RPMI7951 (cell line): Measurements from ENCODE around the gene CCDC88C. TPM values are rescaled to one million over a fixed set of nuclear protein-coding genes. Genes with fewer than 3 reads are reported as not detected.
A peak's percentile ranks its signal among the peaks of the same experiment; 100 is the strongest.
"Not testable (repeated sequence)": the region's sequence is repeated elsewhere in the genome, so short reads cannot be mapped to it uniquely, and the experiment has no call there.

Experiments used
- DNase-seq: peaks from one replicate; pipeline ENCODE4 v3.0.0-alpha.2; 2012; ENCODE audit warnings: low read depth
- total RNA-seq: library from RNA; depleted of rRNA; stranded (reverse); fragments of >200 nt; shearing (Covaris generic); gene quantifications from 2 replicates; pipeline ENCODE4 v1.2.3, GENCODE V29; 2014

The CCDC88C gene
- total RNA-seq, 1 experiment from 2014 or later: 0.12 TPM

DNA sequence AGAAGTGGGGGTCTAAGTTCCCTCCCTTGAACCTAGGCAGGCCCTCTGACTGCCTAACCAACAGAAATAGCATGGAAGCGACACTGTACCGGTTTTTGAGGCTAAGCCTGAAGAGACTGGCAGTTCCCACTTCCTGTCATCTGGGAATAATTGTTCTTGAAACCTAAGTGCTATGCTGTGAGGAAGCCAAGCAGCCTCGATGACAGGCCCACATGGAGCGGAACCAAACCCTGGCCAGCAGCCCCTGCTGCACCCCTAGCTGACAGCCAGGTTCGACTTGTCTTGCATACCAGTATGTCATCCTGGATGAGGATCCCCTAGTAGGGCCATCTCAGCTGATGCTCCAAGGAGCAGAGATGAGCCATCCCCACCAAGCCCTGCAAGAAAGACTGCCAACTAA lies 166.7 kb downstream of the CCDC88C start:
- peak; percentile 75 for DNase-seq

GRCh38 chr14:91249841-91250616 lies 167.6 kb downstream of the CCDC88C start:
- peak; percentile 94 for DNase-seq

- DNase-seq: no peak
Observed at GRCh38 chr14:91246051-91246852, 171.4 kb downstream of the CCDC88C start.

GRCh38 chr14:91245616-91246015 lies 172.0 kb downstream of the CCDC88C start:
- DNase-seq: not testable (repeated sequence)

DNA sequence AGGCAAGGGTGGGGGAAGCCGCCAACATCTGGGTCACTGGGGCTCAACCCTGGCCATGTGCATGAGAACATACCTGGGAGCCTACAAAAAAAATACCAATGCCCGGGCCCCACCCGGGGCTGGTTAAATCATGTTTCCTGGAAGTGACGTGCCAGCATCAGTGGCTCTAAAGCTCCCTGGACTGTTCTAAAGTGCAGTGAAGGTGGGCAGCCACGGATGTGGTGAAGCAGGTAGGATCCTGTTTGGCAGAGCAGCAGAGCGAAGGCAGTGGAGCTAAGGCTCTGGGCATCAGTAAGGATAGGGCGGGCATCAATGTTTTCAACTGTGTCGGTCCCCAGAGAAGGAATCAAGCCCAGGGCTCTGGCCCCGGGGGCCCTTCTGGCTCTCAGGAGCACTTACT lies 172.6 kb downstream of the CCDC88C start:
- no peak for DNase-seq

DNA sequence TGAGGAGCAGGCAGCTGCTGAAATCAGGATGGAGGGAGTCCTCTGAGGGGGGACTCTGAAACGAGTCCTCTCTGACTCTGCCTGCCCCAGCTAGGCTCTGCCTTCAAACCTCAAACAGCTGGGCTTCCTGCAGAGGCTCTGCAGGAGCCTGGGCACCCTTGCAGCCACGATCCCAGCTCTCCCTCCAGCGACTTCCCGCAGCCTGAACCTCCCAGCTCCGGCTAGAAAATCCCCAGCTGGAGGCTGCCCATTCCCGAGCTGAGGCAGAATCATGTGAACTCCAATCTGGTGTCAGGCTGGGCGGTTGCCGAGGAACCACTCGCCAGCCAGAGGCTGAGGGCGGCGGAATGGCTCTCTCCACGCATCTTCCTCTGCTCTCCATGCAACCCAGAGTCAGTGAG lies 173.1 kb downstream of the CCDC88C start, which contains the start of gene GPR68:
GPR68 (minus strand) TSS at position 204 of the 401 bp plus-strand sequence. CDS start 9,654 bp downstream, outside the sequence.
- peak; percentile 92 for DNase-seq

DNA sequence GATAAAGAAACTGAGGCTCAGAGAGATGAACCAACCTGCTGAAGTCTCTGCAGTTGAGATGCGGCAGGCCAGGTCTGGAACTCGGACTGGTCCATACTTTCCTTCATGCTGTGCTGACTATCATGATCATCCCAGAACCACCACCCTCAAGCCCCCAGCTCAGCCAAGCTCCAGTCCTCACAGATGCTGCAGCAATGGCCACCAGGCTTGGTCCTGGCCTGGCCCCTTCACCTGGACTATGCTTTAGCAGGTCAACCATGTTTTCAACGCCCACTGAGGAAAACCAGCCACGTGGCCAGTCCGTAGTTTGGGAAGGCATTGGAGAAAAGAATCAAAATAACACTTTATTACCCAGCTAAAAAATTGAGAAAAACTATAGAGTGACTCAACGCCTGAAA lies 174.5 kb downstream of the CCDC88C start:
- DNase-seq: no peak

GRCh38 chr14:91242635-91243034 lies 175.0 kb downstream of the CCDC88C start:
- no peak for DNase-seq

- no peak for DNase-seq
Observed at GRCh38 chr14:91241863-91242262, 175.8 kb downstream of the CCDC88C start.

GRCh38 chr14:91238661-91239060 lies 179.0 kb downstream of the CCDC88C start:
- DNase-seq: no peak

DNA sequence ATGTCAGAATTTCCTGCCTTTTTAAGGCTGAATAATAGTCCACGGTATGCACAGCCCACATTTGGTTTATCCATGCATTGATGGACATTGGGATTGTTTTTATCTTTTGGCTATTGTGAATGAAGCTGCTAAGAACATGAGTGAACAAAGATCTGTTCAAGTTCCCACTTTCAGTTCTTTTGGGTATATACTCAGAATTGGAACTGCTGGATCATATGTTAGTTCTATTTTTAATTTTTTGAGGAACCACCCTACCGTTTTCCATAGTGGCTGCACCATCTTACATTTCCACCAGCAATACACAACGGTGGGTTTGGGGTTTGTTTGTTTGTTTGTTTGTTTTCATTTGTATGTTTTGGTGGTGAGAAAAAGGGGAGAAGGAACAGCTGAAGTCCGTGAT lies 179.5 kb downstream of the CCDC88C start:
- no peak for DNase-seq

DNA sequence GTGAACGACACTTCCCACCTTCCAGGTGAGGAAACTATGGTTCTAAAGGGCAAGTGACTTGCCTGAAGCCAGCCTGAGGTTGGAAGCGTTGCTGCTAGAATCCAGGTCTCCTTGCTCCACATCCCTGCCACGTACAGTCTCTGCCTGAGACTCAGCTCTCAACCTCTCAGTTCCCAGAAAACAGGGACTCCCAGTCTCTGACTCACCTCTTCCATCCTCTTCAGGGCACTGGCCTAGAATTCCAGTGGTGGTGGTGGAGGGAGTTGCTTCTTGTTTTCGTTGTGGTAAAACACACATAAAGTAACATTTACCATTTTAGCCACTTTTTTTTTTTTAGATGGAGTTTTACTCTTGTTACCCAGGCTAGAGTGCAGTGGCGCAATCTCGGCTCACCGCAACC lies 180.4 kb downstream of the CCDC88C start:
- peak; percentile 94 for DNase-seq

DNA sequence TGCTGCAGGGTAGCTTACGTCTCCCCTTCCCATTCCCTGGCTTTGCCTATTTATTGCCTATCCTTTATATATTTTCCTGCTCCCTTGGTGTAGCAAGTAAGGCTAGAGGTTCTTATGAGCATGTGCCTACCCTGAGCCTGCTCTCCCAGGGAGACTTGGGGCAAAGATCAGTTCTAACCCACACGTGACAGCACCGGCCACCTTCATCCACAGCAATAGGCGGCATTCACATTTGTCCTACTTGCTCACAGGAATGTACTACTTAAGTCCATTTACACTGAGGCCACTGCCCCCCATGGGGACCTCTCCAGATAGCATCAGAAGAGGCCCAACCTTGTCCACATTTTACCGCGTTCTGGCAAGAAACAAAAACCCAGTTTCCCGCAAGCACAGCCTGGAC lies 181.8 kb downstream of the CCDC88C start:
- no peak for DNase-seq

DNA sequence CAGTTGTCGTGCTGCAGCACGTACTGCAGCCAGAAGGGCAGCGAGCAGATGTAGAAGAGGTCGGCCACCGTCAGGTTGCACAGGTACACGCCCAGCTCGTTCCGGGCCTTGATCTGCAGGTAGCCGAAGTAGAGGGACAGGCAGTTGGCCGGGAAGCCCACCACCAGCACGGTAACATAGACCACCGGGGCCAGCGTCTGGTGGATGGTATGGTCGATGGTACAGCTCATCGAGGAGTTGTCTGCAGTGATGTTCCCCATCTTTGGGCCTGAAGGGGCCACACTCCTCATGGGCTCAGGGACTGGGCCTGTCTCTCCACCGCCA lies 182.9 kb downstream of the CCDC88C start:
- DNase-seq: no peak

- DNase-seq: no peak
Observed at GRCh38 chr14:91233936-91234790, 183.5 kb downstream of the CCDC88C start.

DNA sequence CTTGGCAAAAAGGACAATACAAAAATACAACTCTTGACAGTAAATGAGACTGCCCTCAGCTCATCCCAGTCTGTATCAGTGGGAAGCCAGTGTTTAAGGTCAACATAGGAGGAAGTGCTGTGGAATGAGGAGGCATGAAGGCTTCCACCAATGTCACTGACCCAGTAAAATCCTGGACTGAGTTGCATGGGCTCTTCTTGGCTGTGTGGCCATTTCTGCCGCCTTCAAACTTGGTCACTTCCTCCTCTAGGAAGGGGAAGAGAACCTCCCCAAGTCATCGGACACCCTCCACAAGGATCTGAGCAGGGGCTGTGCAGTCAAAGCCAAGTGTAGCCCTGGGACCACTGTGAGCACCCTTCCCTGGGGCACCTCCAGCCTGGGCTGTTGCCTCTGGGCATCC lies 185.0 kb downstream of the CCDC88C start:
- no peak for DNase-seq

DNA sequence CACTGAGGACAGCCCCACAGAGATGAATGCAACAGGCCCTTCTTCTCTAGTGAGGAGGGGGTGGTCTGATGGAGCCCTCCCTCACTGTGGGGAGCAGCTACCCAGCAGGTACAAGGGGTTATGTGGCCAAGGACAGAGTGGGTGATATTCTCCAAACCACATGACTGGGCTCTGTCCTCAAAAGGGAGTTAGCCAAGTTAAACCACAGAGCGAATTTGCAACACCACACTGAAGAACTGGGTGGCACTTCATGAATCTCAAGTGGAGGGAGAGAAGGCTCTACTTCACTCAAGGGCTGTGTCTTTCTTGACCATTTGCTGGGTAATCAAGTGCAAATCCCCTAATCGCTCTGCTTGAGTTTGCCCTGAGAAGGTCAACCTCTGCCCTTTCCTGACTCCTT lies 185.6 kb downstream of the CCDC88C start:
- no peak for DNase-seq

DNA sequence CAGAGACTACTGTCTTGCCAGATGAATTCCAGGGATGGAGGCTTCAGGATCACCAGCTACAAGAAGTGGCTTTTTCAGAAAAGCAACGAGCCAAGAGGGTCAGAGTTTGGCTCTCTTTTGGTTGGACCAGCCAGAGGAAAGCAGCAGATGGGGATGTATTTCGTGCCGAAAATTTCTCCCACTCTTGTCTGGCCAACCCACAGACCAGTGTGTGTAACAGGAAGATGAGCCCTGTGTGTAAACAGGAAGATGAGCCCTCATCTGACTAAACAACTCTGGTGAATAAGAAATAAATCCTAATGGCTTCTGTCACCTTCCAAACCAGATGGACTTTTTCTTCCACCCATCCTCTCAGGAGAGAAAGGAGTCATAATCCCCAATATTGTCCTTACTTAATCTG lies 186.2 kb downstream of the CCDC88C start:
- DNase-seq: peak; percentile 54

- DNase-seq: peak; percentile 69
Observed at GRCh38 chr14:91230397-91231035, 187.1 kb downstream of the CCDC88C start.

GRCh38 chr14:91229743-91230200 lies 187.8 kb downstream of the CCDC88C start:
- DNase-seq: peak; percentile 92

DNA sequence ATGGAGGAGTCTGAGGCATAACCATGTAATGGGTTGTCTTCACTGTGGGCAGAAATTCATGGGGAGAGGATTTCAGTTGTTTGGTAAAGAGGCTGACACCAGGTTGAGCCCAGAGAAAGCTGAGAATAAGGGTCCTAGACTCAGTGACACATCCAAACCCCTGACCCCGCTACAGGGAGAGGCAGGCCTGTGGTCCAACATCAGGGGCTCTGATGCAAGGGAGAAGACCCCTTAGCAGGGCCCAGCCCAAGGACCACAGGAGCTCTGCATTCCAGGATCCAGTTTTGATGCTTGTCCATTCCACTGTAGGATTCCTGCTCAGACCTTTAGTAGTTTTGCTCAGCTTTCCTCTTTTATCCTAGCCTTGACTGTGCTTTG lies 188.6 kb downstream of the CCDC88C start:
- no peak for DNase-seq
